Measurements from ENCODE around the gene INTS1. TPM values are rescaled to one million over a fixed set of nuclear protein-coding genes. Genes with fewer than 3 reads are reported as not detected.

Gene INTS1
- total RNA-seq, 1 donor from 2014 or later, result 29.9 TPM

DNA sequence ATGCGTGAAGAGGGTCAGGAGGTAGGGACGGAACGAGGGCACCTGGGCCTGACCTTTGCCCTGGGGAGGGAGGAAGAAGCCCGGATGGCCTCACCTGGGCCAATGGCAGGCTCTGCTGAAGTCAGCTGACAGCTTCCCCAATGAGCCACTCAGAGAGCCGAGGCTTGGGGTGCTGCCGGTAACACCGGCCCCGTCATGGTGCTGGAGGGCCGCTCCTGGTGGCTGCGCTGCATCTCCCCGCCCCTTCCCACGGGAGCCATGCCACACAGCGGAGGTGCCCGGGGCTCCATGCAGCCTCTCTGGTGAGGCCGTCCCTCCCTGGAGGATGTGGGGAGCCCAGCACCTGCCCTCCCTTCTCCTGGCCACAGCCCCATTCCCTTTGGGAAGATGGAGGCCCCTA is 27.3 kb downstream of the INTS1 start:
- H3K4me3 ChIP-seq, result no peak overlapping the region
- peaks cover 11% of the 10 kb centered on the region for H3K4me1 ChIP-seq
- no peak for TF ChIP-seq CTCF (IDR thresholded peaks at IDR 0.05; ENCODE audit: borderline replicate concordance)
- H3K27ac ChIP-seq (replicated peaks), result no peak overlapping the region
- no peak for DNase-seq
- H3K27me3 ChIP-seq (ENCODE audit: low read depth), result no peaks in the 10 kb centered on the region
- H3K36me3 ChIP-seq, result peaks cover 96% of the 10 kb centered on the region
- intact Hi-C loops (cut with micrococcal nuclease), result loop anchor here (10.0 kb wide), 1 partner anchor 252 kb away; no protein-coding TSS in a partner anchor
- H3K9me3 ChIP-seq (replicated peaks), result no peaks in the 10 kb centered on the region

DNA sequence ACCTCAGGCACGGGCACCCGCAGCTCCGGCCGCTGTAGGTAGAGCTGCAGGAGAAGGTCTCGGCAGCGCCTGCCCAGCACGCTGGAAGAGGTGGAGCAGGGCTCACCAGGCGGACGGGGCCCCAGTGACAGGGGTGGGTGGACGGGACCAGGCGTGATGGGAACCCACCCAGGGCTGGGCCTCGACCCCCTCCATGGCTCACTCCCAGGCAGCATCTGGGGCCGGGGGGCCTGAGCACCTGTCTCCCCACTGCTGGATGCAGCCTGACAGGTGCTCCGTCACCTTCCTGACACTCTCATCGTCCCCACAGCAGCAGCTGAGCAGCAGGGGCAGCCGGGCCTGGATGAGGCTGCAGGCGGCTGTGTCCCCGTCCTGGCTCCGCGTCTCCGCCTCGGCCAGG is 28.2 kb downstream of the INTS1 start:
- TF ChIP-seq CTCF (IDR thresholded peaks at IDR 0.05; ENCODE audit: borderline replicate concordance), result no peak
- intact Hi-C loops (cut with micrococcal nuclease), result loop anchor here (10.0 kb wide), 1 partner anchor 251 kb away; no protein-coding TSS in a partner anchor
- no peaks in the 10 kb centered on the region for H3K9me3 ChIP-seq (replicated peaks)
- H3K27ac ChIP-seq (replicated peaks), result no peak overlapping the region
- H3K27me3 ChIP-seq (ENCODE audit: low read depth), result no peaks in the 10 kb centered on the region
- no peak overlapping the region for H3K4me3 ChIP-seq
- no peak for DNase-seq
- H3K36me3 ChIP-seq, result peaks cover 96% of the 10 kb centered on the region
- H3K4me1 ChIP-seq, result peaks cover 11% of the 10 kb centered on the region

DNA sequence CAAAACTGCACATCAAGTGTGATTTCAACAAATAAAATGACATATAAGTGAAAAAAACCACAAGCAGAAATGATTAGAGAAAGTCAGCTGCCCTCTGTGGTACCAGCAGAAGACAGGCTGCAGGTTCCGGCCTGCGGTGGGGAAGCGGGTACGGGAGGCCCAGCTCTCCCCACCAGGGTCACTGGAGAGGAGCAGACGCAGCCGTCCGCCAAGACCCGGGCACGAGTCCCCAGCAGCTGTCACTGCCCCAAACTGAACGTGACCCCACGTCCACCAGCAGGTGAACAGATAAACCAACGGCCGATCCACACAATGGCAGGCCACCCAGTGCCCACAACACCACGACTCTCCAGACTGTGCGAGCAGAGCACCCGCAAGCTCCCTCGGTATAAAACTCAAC is 28.8 kb downstream of the INTS1 start:
- H3K4me1 ChIP-seq, result peaks cover 11% of the 10 kb centered on the region
- intact Hi-C loops (cut with micrococcal nuclease), result loop anchor here (10.0 kb wide), 1 partner anchor 251 kb away; no protein-coding TSS in a partner anchor
- no peak for DNase-seq
- H3K4me3 ChIP-seq, result no peak overlapping the region
- no peak overlapping the region for H3K27ac ChIP-seq (replicated peaks)
- H3K9me3 ChIP-seq (replicated peaks), result no peaks in the 10 kb centered on the region
- H3K36me3 ChIP-seq, result peaks cover 96% of the 10 kb centered on the region
- no peaks in the 10 kb centered on the region for H3K27me3 ChIP-seq (ENCODE audit: low read depth)
- TF ChIP-seq CTCF (IDR thresholded peaks at IDR 0.05; ENCODE audit: borderline replicate concordance), result no peak

GRCh38 chr7:1474736-1475135 is 29.5 kb downstream of the INTS1 start:
- Histone ChIP-seq H3K27ac (replicated peaks) (no peak overlapping the region), H3K4me3 (no peak overlapping the region), H3K9me3 (replicated peaks) (no peaks in the 10 kb centered on the region), H3K27me3 (ENCODE audit: low read depth) (no peaks in the 10 kb centered on the region), H3K4me1 (peaks cover 11% of the 10 kb centered on the region), H3K36me3 (peaks cover 96% of the 10 kb centered on the region)
- intact Hi-C loops (cut with micrococcal nuclease), result loop anchor here (10.0 kb wide), 1 partner anchor 250 kb away; no protein-coding TSS in a partner anchor
- no peak for TF ChIP-seq CTCF (IDR thresholded peaks at IDR 0.05; ENCODE audit: borderline replicate concordance)
- no peak for DNase-seq

GRCh38 chr7:1473864-1474512 is 30.2 kb downstream of the INTS1 start:
- H3K27ac ChIP-seq (replicated peaks), result no peak overlapping the region

More at GRCh38 chr7:1473864-1474512, 30.2 kb downstream of the INTS1 start:
- Histone ChIP-seq H3K27me3 (ENCODE audit: low read depth) (no peaks in the 10 kb centered on the region), H3K4me3 (no peak overlapping the region), H3K4me1 (peaks cover 11% of the 10 kb centered on the region), H3K36me3 (peaks cover 95% of the 10 kb centered on the region), H3K9me3 (replicated peaks) (no peaks in the 10 kb centered on the region)
- TF ChIP-seq CTCF (IDR thresholded peaks at IDR 0.05; ENCODE audit: borderline replicate concordance), result peak; percentile 95
- intact Hi-C loops (cut with micrococcal nuclease), result loop anchor here (10.0 kb wide), 1 partner anchor 249 kb away; no protein-coding TSS in a partner anchor
- peak; percentile 86 for DNase-seq
